Transverse colon (tissue), 4 donors: Measurements from ENCODE around the gene DMAC2. TPM values are rescaled to one million over a fixed set of nuclear protein-coding genes. Genes with fewer than 3 reads are reported as not detected.
A peak's percentile ranks its signal among the peaks of the same experiment; 100 is the strongest.

Experiments
- DNase-seq: peaks from one replicate; pipeline ENCODE4 v3.0.0-alpha.2; 2019
- H3K27ac ChIP-seq, 4 donors: fragments of 200-600 bp; sonication (generic); 2 replicates each; pipeline ENCODE4 v1.5.1; 2016 to 2018; ENCODE audit warnings: inconsistent platforms in 4 of 4
- H3K27me3 ChIP-seq: fragments of 200-600 bp; sonication (generic); 2 replicates; pipeline ENCODE4 v1.5.1; 2017; ENCODE audit warnings: inconsistent platforms
- H3K36me3 ChIP-seq, 4 donors: fragments of 200-600 bp; sonication (generic); 2 replicates each; pipeline ENCODE4 v1.5.1; 2017 to 2019; ENCODE audit warnings: inconsistent platforms in 4 of 4
- H3K4me1 ChIP-seq, 4 donors: fragments of 200-600 bp; sonication (generic); 2 replicates each; pipeline ENCODE4 v1.5.1; 2017 to 2020; ENCODE audit warnings: inconsistent platforms in 4 of 4
- H3K4me3 ChIP-seq, 4 donors: fragments of 200-600 bp; sonication (generic); 1 replicate in 1 of 4; 2 replicates in 3 of 4; pipeline versions ENCODE4 v1.5.1 to v1.6.1; 2017 to 2019; ENCODE audit warnings: inconsistent platforms in 4 of 4
- H3K9me3 ChIP-seq, 2 donors: fragments of 200-600 bp; sonication (generic); 2 replicates each; pipeline ENCODE4 v1.5.1; 2017 to 2019; ENCODE audit warnings: inconsistent platforms in 2 of 2
- EP300 ChIP-seq: sonication (generic); formaldehyde crosslinking; IDR thresholded peaks from one replicate; pipeline ENCODE4 v1.6.1; 2017; ENCODE audit warnings: antibody characterized with exemption, low read depth
- POLR2A ChIP-seq: fragments of 450-650 bp; IDR thresholded peaks from one replicate; pipeline ENCODE4 v1.6.1; 2016; ENCODE audit warnings: antibody characterized with exemption, mild to moderate bottlenecking, moderate library complexity
- POLR2AphosphoS5 ChIP-seq, 3 donors: sonication (generic); formaldehyde crosslinking; IDR thresholded peaks; one replicate each; pipeline ENCODE4 v1.6.1; 2016; ENCODE audit warnings: antibody characterized with exemption in 3 of 3
- WGBS, 2 donors: methylation state at CpG; one replicate each; pipeline ENCODE4 v1.1.5; 2018; ENCODE audit warnings: low coverage in 1 of 2; 5-methylcytosine and 5-hydroxymethylcytosine counted together
- in situ Hi-C, 4 donors: fragments of 200-750 bp; cut with MboI; loops; one replicate each; pipeline versions ENCODE4 v1.15.0 to v1.15.1; 2017; ENCODE audit warnings: low sequenced_read_pairs in 3 of 4, low pct_ligation_motif_present in 1 of 4, low pct_unique_long_range_greater_than_20kb in 1 of 4
- intact Hi-C: fragments of 100-400 bp; cut with DNase I; formaldehyde crosslinking; loops from one replicate; pipeline ENCODE4 v1.15.1; 2023; ENCODE audit warnings: low total_unique reads
- total RNA-seq, 4 donors: library from RNA; depleted of rRNA; stranded (reverse); fragments of >200 nt; gene quantifications; one replicate each; pipeline ENCODE4 v1.1.0, GENCODE V29; 2016
- TF ChIP-seq, protein P1 (sequence below), 5 experiments: fragments of 200-600 bp in 3 of 5; fragments of 450-650 bp in 2 of 5; sonication (generic) in 3 of 5; IDR thresholded peaks; 1 replicate in 2 of 5; 2 replicates in 3 of 5; pipeline ENCODE4 v1.5.1; 2016 to 2017; ENCODE audit warnings: antibody characterized with exemption in 5 of 5, inconsistent platforms in 3 of 5, mild to moderate bottlenecking in 2 of 5, moderate library complexity in 1 of 5

The DMAC2 gene
- total RNA-seq, 4 donors from 2014 or later, result 15.9 to 65.8 (median 50.1) TPM

DNA sequence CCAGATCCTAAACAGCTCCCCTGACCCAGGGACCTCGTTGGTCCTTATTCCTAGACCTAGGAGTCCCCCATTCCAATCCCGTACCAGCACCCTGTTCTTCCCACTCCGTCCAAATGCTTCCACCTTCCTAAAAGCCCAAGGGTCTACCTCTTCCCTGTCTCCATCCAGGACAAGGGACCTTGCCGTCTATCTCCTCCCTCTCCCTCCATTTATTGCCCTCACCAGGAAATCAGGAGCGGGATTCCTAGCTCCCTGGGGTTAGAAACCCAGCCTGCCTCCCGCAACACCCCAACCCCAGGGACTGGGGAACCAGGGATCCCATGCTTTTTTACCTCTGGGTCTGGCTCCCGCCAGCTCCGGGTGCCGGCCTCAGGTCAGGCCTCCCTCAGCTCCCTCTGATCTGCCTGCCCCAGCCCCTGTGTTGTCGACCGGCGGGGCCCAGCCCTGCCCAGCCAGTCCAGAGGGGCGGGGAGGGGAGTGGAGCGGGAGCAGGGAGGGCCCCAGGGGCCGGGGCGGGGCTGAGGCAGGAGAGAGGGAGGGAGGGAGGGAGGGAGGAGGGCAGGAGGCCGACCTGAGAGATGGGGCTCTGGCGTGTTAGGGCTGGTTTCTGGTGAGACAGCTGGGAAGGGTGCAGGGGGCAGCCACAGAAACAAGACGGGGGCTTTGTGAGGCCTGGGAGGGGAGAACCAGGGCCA lies 12.6 kb downstream of the DMAC2 start, which contains the start of gene B3GNT8:
TSS of gene B3GNT8 (minus strand) at position 423 of the 695 bp plus-strand sequence. CDS start 596 bp downstream, outside the sequence.
- WGBS, 2 donors, result 10 to 18% methylated on average over 2 to 19 of the region's 19 CpGs
- H3K4me1 ChIP-seq, result peaks cover 19 to 45% (median 38%) of the 10 kb centered on the region in 4 donors
- peaks cover 0 to 6% (median 2%) of the 10 kb centered on the region in 4 donors for H3K36me3 ChIP-seq
- peak within 1 kb of the TSS; percentile 46 to 74 (median 60) for H3K4me3 ChIP-seq
- in situ Hi-C loops (no loop called here), intact Hi-C loops (no loop called here)
- no peaks in the 10 kb centered on the region for H3K27me3 ChIP-seq
- H3K27ac ChIP-seq, result peak within 1 kb of the TSS; percentile 86 to 94 (median 90)
- no peaks in the 10 kb centered on the region for H3K9me3 ChIP-seq
- TF ChIP-seq, protein P1, sequence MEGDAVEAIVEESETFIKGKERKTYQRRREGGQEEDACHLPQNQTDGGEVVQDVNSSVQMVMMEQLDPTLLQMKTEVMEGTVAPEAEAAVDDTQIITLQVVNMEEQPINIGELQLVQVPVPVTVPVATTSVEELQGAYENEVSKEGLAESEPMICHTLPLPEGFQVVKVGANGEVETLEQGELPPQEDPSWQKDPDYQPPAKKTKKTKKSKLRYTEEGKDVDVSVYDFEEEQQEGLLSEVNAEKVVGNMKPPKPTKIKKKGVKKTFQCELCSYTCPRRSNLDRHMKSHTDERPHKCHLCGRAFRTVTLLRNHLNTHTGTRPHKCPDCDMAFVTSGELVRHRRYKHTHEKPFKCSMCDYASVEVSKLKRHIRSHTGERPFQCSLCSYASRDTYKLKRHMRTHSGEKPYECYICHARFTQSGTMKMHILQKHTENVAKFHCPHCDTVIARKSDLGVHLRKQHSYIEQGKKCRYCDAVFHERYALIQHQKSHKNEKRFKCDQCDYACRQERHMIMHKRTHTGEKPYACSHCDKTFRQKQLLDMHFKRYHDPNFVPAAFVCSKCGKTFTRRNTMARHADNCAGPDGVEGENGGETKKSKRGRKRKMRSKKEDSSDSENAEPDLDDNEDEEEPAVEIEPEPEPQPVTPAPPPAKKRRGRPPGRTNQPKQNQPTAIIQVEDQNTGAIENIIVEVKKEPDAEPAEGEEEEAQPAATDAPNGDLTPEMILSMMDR (IDR thresholded peaks at IDR 0.05), result no peak
- TF ChIP-seq POLR2A (peak; percentile 98), EP300 (no peak), POLR2AphosphoS5 (IDR thresholded peaks at IDR 0.05) (peak; percentile 95 to 98 (median 97))
- DNase-seq, result peak; percentile 94

DNA sequence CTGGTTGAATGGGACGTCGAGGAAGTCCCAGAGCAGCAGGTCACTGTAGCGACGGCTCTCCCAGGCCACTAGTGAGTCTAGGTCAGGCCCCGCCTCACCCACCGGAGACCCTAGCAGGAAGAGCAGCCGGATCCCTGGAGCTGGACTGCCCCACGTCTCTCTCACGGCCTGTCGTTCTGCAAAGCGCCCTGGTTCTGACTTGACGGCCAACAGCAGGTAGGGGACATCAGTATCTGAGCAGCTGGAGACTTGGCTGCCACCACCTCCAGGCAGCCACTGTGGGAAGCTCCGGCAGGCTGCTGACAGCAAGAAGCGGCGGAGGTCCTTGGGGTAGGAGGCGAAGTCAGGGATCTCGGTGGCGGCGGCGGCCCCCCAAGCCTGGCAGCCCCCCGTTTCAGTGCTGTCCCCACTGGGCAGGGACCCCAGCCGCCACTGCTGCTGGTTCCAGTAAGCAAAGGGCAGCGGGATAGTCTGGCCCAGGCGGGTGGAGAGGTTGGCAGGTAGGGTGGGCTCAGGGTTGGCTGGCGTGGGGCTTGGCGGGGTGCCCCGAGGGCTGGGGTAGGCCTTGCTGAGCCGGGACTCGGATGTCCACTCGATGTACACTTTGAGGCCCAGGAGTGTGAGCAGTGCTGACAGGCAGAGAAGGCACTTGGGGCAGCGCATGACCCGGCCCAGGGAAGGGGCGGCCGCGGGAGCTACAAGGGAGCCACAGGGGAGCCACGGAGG lies 13.4 kb downstream of the DMAC2 start:
- Histone ChIP-seq H3K27ac (peak overlapping the region; percentile 86 to 94 (median 90)), H3K4me1 (peaks cover 20 to 54% (median 46%) of the 10 kb centered on the region in 4 donors), H3K36me3 (peaks cover 0 to 6% (median 2%) of the 10 kb centered on the region in 4 donors), H3K4me3 (peak overlapping the region; percentile 46 to 74 (median 60)), H3K27me3 (no peaks in the 10 kb centered on the region), H3K9me3 (no peaks in the 10 kb centered on the region)
- WGBS, 2 donors, result 64% methylated on average over 36 of the region's 36 CpGs; no CpG with 5 or more reads in 1 of the 2 donors
- in situ Hi-C loops, result no loop called here
- no peak for TF ChIP-seq POLR2A
- no peak for TF ChIP-seq EP300
- TF ChIP-seq POLR2AphosphoS5 (IDR thresholded peaks at IDR 0.05), result no peak
- TF ChIP-seq, protein P1 (IDR thresholded peaks at IDR 0.05), result no peak
- no peak for DNase-seq
- intact Hi-C loops, result no loop called here

DNA sequence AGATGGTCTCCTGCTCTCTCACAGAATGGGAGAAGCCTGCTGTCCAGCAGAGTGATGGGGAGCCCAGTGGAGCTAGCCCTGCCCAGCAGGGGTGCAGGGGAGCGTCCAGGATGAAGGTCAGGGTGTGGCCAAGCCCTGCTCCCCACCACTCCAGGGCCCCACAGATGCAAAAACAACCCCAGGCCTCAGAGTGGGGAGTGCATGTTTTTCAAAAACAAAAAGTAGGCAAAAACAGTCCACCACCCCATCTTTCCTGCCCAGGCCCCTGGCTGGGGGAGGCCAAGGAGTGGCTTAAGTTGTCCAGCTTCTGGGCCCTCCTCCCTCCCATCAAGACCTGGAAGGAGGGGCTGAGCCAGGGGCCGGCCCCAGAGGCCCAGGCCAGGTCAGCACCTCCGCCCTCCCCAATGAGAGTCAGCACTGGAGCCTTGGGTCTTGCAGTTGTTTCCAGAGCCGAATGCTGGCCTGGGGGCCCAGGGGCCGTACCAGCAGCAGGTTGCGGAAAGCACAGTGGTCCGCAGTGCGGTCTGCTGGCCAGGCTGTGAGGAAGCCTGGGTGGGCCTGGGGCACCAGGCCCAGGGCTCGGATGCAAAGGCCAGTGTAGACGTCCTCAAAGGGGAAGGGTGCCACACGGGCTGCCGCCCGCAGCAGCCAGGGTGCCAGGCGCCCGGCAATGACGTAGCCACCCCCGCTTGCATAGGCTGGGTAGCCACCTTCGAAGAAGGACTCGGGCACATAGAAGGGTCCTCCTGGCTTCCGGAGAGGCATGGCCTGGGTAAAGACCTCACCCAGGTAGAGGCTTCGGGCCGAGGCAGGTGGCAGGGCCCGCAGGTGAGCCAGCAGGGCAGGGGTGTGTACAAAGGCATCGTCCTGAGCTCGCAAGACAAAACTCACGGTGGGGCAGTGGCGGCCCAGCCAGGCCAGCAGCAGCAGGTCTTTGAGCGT lies 14.3 kb downstream of the DMAC2 start:
- 61% methylated on average over 13 of the region's 28 CpGs; no CpG with 5 or more reads in 1 of the 2 donors for WGBS, 2 donors
- peaks cover 24 to 62% (median 53%) of the 10 kb centered on the region in 4 donors for H3K4me1 ChIP-seq
- intact Hi-C loops (no loop called here), in situ Hi-C loops (no loop called here)
- H3K36me3 ChIP-seq, result peaks cover 0 to 6% (median 2%) of the 10 kb centered on the region in 4 donors
- H3K4me3 ChIP-seq, result peak overlapping the region in 3 of 4 donors; percentile 46 to 68 (median 52)
- H3K9me3 ChIP-seq, result no peaks in the 10 kb centered on the region
- H3K27me3 ChIP-seq, result no peaks in the 10 kb centered on the region
- H3K27ac ChIP-seq, result peak overlapping the region; percentile 86 to 94 (median 90)
- TF ChIP-seq EP300 (no peak), POLR2AphosphoS5 (IDR thresholded peaks at IDR 0.05) (no peak), POLR2A (no peak)
- TF ChIP-seq, protein P1 (IDR thresholded peaks at IDR 0.05), result no peak
- DNase-seq, result peak; percentile 25
